ENCODE measurements around the gene ATP8B1. TPM values are rescaled to one million over a fixed set of nuclear protein-coding genes. Genes with fewer than 3 reads are reported as not detected.

Gene ATP8B1
- total RNA-seq, 1 experiment from 2014 or later = 1.1 TPM

DNA sequence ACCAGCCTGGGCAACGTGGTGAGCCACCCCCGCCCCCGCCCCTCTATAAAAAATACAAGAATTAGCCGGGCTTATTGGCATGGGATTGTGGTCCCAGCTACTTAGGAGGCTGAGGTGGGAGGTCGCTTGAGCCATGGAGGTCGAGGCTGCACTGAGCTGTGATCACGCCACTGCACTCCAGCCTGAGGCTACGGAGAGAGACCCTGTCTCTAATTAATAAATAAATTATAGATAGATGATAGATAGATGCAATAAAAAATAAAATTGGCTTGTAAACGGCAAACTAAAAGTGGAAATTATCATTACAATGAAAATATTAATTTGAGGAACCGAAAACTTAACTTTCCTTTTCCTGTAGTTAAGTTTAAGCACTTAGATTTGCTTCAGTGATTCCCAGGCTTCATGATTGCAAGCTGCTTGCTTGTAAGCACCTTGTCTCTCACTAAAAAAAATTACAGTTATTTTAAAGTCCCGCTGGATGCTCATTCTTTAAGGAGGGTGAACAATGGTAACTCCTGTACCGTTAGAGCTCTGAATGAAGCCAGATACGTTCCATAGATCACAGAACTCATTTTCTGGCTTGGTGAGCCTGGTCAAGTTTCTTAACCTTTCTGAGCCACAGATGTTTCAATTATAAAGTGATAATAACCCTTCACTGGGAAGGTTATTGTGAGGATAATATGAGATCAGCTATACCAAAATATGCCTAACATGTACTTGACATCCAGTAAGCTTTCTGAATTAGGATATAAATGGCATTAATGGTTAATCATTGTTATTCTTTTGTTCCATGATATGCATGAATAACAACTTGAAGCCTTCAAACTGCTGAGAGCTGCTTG, 172.1 kb downstream of the ATP8B1 start:
- no peak overlapping the region for H2BK5ac ChIP-seq (ENCODE audit: insufficient read length, low read length)
- H3K36me3 Mint-ChIP-seq (ENCODE audit: insufficient read depth in 1 of 3, low read depth in 3 of 3) = peaks cover 5 to 9% (median 6%) of the 10 kb centered on the region in 3 experiments
- H2BK15ac ChIP-seq (ENCODE audit: low read depth, low read length) = no peak overlapping the region
- H3K79me2 ChIP-seq (ENCODE audit: insufficient read depth, low read length) = no peaks in the 10 kb centered on the region
- H3K27ac Mint-ChIP-seq = peak overlapping the region in 1 of 3 experiments; percentile 95; a peak in 1 of 7 replicates
- no peak overlapping the region for H4K5ac ChIP-seq (ENCODE audit: insufficient read length, low read depth, low read length)
- no peak overlapping the region for H3K14ac ChIP-seq (ENCODE audit: insufficient read depth, low read length)
- H3K79me1 ChIP-seq (ENCODE audit: insufficient read depth, low read depth, low read length, poor library complexity, severe bottlenecking) = no peaks in the 10 kb centered on the region
- H4K8ac ChIP-seq (replicated peaks; ENCODE audit: insufficient read length, low read depth, low read length) = no peak overlapping the region
- H4K20me1 ChIP-seq (ENCODE audit: control insufficient read depth, insufficient read depth, insufficient read length) = no peaks in the 10 kb centered on the region
- no peak for DNase-seq
- no peaks in the 10 kb centered on the region for H3K27me3 ChIP-seq (ENCODE audit: insufficient read depth, low read length)
- H3K9ac ChIP-seq (ENCODE audit: extremely low read depth, insufficient read length, low read length) = peak overlapping the region; percentile 27
- no peak overlapping the region for H2BK20ac ChIP-seq (ENCODE audit: low read depth, low read length, poor library complexity, severe bottlenecking)
- H3K23ac ChIP-seq (ENCODE audit: insufficient read length, low read depth, low read length) = no peak overlapping the region
- H3T11ph ChIP-seq (ENCODE audit: low read length) = no peak overlapping the region
- H3K4me1 ChIP-seq (ENCODE audit: insufficient read depth, low read length) = no peaks in the 10 kb centered on the region; the same call in 1 of the 2 replicates
- H3K4me2 ChIP-seq (ENCODE audit: insufficient read depth, insufficient read length, low read length) = peak overlapping the region; percentile 30
- no peak overlapping the region for H3K18ac ChIP-seq (ENCODE audit: insufficient read length, low read depth, low read length)
- peak overlapping the region; percentile 89 to 94 for H3K4me3 Mint-ChIP-seq
- H3K23me2 ChIP-seq (ENCODE audit: insufficient read length, low read depth, low read length, poor library complexity, severe bottlenecking) = no peaks in the 10 kb centered on the region
- H3K4me1 Mint-ChIP-seq = peaks cover 9 to 13% of the 10 kb centered on the region in 2 experiments
- H4K91ac ChIP-seq (ENCODE audit: insufficient read length, low read depth, low read length) = no peak overlapping the region
- no CpG with 5 or more reads among the region's 13 CpGs for WGBS (ENCODE audit: extremely low coverage, insufficient read length, low lambda C conversion rate)
- TF ChIP-seq, protein P1, sequence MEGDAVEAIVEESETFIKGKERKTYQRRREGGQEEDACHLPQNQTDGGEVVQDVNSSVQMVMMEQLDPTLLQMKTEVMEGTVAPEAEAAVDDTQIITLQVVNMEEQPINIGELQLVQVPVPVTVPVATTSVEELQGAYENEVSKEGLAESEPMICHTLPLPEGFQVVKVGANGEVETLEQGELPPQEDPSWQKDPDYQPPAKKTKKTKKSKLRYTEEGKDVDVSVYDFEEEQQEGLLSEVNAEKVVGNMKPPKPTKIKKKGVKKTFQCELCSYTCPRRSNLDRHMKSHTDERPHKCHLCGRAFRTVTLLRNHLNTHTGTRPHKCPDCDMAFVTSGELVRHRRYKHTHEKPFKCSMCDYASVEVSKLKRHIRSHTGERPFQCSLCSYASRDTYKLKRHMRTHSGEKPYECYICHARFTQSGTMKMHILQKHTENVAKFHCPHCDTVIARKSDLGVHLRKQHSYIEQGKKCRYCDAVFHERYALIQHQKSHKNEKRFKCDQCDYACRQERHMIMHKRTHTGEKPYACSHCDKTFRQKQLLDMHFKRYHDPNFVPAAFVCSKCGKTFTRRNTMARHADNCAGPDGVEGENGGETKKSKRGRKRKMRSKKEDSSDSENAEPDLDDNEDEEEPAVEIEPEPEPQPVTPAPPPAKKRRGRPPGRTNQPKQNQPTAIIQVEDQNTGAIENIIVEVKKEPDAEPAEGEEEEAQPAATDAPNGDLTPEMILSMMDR (conservative IDR thresholded peaks at IDR 0.05) = no peak
- H2BK120ac ChIP-seq (ENCODE audit: low read depth, low read length, poor library complexity, severe bottlenecking) = no peak overlapping the region
- H3K56ac ChIP-seq (ENCODE audit: insufficient read length, low read depth, low read length) = no peak overlapping the region
- H3K27ac ChIP-seq (ENCODE audit: insufficient read length, low read depth, low read length) = no peak overlapping the region
- H3K27me3 Mint-ChIP-seq (ENCODE audit: low read depth) = no peaks in the 10 kb centered on the region
- peaks cover 3 to 4% of the 10 kb centered on the region in 2 experiments; a peak in 3 of 5 replicates for H3K9me3 Mint-ChIP-seq
- H2AFZ ChIP-seq (ENCODE audit: low read length) = no peak overlapping the region
- H2AK5ac ChIP-seq (ENCODE audit: insufficient read length, low read length) = no peak overlapping the region
- H3K4ac ChIP-seq (ENCODE audit: low read depth, low read length) = no peak overlapping the region
- H3K9me3 ChIP-seq (ENCODE audit: control insufficient read depth, low read depth, low read length) = no peaks in the 10 kb centered on the region
- H2BK12ac ChIP-seq (ENCODE audit: insufficient read length, low read depth, low read length) = no peak overlapping the region

Measured in H9 (cell line).